Measurements from ENCODE around the gene TFIP11.

The TFIP11 gene

GRCh38 chr22:26445577-26446275 is 66.5 kb downstream of the TFIP11 start:
- DNase-seq = no peak

DNA sequence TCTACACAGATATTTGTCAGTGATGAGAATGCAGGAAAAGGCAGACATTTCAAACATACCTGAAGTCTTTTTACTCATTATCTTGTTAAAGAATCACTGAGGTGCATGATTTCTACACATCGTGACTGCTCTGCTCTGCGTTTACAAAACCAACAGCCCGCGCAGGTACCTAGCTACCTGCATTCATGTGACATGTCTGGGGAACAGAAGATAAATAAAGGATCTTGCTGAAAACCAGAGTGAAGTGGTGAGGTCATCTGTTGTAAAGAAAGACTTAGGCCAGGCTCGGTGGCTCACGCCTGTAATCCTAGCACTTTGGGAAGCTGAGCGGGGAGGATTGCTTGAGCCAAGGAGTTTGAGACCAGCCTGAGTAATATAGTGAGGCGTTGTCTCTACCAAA is 67.5 kb downstream of the TFIP11 start:
- no peak for DNase-seq

GRCh38 chr22:26443901-26444690 is 68.2 kb downstream of the TFIP11 start:
- no peak for DNase-seq

GRCh38 chr22:26442086-26442756 is 70.1 kb downstream of the TFIP11 start:
- no peak for DNase-seq

Measured in activated naive CD4-positive, alpha-beta T cell treated with anti-CD3 and anti-CD28 coated beads, Interleukin-2, amount 50 U/mL, for 16 hours (primary cell).